ENCODE results near the gene MAP3K10.

MAP3K10 gene

DNA sequence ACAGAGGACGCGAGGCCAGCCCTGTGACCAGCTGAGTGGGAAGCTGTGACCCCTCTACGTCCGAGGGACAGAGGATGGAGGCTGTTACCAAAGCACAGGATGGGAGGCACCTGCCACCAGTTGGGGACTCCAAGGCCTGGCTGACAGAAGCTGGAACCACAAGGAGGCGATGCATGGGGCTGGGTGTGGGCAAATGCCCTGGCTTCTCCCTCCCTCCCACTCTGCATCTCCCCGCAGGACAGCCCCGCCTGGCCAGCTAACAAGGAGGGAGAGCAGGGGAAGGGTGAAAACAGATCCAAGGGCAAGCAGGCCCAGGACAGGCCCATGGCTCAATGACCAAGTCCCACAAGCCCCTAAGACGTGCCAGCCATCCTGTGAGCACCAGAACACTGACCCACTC, 65.3 kb downstream of the MAP3K10 start:
- TF ChIP-seq CTCF (IDR thresholded peaks at IDR 0.05; ENCODE audit: control insufficient read depth, extremely low read depth, insufficient read depth), result no peak

DNA sequence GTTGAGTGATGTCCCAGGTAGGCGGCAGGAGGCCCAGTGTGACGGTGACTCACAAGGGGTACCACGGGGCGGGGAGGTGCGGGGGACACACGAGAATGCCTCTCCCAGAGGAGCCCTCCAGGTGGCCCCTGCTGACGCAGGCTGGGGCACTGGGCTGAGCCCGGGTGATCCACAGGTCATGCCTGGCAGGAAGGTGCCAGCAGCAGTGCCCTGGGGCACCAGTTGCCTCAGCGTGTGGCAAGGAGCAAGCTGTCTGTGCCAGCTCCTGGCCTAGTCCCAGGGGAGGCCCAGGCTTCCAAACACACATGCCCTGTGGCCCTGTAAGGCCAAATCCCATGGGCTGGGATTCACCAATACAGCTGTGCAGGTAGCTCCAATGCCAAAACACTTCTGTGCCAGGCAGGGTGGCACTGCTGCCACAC, 65.9 kb downstream of the MAP3K10 start:
- no peak overlapping the region for H3K4me3 ChIP-seq (ENCODE audit: low read depth, low read length)
- peak; percentile 97 for DNase-seq (ENCODE audit: low read depth)
- TF ChIP-seq CTCF (IDR thresholded peaks at IDR 0.05; ENCODE audit: control insufficient read depth, extremely low read depth, insufficient read depth), result no peak

More for the DNA sequence above, 65.3 kb downstream of the MAP3K10 start:
- no peak for DNase-seq (ENCODE audit: low read depth)
- no peak overlapping the region for H3K4me3 ChIP-seq (ENCODE audit: low read depth, low read length)

GRCh38 chr19:40261631-40262030, 70.4 kb downstream of the MAP3K10 start:
- no peak for TF ChIP-seq CTCF (IDR thresholded peaks at IDR 0.05; ENCODE audit: control insufficient read depth, extremely low read depth, insufficient read depth)
- no peak overlapping the region for H3K4me3 ChIP-seq (ENCODE audit: low read depth, low read length)
- DNase-seq (ENCODE audit: low read depth), result no peak

DNA sequence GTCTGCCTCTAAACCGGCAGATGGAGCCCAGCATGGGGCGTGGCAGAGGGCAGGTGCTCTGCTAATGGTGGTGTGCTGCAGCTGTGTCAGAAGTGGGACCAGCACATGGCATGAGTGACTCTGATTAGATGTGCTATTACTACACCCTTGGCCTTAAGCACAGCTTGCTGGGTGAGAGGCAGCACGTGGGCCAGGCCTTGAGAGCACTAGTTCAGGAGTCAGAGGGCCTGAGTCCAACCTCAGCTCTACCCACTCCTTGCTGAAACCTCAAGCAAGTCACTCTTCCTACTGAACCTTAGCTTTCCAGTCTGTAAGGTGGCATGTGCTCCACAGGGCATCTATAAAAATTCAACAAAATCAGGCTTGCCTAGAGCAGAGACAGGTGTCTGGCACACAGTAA, 71.2 kb downstream of the MAP3K10 start:
- DNase-seq (ENCODE audit: low read depth), result no peak
- TF ChIP-seq CTCF (IDR thresholded peaks at IDR 0.05; ENCODE audit: control insufficient read depth, extremely low read depth, insufficient read depth), result no peak
- H3K4me3 ChIP-seq (ENCODE audit: low read depth, low read length), result no peak overlapping the region

GRCh38 chr19:40263440-40264313, 72.5 kb downstream of the MAP3K10 start:
- TF ChIP-seq CTCF (IDR thresholded peaks at IDR 0.05; ENCODE audit: control insufficient read depth, extremely low read depth, insufficient read depth), result no peak
- no peak for DNase-seq (ENCODE audit: low read depth)
- H3K4me3 ChIP-seq (ENCODE audit: low read depth, low read length), result no peak overlapping the region

GRCh38 chr19:40264314-40265054, 73.3 kb downstream of the MAP3K10 start:
- no peak overlapping the region for H3K4me3 ChIP-seq (ENCODE audit: low read depth, low read length)
- TF ChIP-seq CTCF (IDR thresholded peaks at IDR 0.05; ENCODE audit: control insufficient read depth, extremely low read depth, insufficient read depth), result no peak
- DNase-seq (ENCODE audit: low read depth), result no peak
